GM21360 (cell line): ENCODE measurements around the gene HPRT1.
A peak's percentile ranks its signal among the peaks of the same experiment; 100 is the strongest.

Experiments used
- ATAC-seq: cut with Tn5 transposase; IDR thresholded peaks from one replicate; pipeline ENCODE4 v1.9.1; 2021; ENCODE audit warnings: mild to moderate bottlenecking, moderate library complexity; ENCODE audit not compliant: unreplicated experiment

The HPRT1 gene

DNA sequence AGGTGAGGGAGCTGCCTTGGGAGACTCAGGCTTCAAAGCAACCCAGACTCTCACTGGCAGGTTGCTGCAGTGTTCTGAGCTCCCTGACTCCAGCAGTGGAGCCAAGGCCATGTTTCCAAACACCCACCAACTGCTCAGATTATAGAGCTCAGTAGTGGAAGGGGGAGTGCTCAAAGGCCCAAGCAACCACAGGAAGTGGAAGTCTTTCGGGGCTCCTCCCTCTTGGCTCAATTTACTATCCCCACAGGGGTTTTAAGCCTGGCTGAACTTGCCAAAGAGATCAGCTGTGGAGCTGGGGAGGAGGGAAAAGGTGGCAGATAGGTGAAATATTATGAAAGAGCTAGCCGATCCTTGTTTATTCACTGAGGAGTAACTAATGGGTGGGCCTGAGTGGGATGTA lies 82.5 kb downstream of the HPRT1 start:
- ATAC-seq = peak; percentile 59

DNA sequence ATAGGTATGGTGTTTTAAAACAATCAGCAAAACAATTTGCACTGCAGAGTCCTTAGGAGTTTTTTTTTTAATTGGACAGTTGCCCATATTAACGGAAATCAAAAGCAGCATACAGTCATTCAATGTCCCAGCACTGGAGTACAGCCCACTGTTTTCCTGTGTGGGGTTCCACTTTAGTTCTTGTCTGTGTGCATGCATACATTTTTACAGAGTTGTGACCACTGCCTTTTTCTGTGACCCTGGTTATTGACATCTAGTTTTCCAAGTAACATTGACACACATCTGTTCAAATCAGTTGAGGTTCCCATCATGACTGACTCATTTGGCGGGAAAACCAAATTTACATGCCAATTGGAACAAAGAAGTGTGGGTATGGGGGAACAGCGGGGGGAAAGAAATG lies 83.3 kb downstream of the HPRT1 start:
- no peak for ATAC-seq

DNA sequence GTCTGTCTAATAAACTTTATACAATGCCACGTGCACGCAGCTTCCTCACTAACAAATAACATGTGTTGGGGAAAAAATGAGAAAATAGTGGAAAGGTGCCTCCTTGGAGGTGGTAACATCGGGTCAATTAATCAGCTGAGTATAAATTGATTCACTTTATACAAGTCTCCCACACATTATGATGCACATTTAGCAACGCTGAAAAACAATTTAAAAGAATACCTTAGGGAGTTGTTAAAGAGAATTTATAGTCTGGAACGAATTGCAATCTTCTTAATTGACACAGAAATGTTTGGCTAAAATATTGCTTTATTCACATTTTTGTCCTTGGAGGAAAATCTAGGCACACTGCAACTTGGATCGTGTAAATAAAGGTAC lies 84.2 kb downstream of the HPRT1 start:
- no peak for ATAC-seq

DNA sequence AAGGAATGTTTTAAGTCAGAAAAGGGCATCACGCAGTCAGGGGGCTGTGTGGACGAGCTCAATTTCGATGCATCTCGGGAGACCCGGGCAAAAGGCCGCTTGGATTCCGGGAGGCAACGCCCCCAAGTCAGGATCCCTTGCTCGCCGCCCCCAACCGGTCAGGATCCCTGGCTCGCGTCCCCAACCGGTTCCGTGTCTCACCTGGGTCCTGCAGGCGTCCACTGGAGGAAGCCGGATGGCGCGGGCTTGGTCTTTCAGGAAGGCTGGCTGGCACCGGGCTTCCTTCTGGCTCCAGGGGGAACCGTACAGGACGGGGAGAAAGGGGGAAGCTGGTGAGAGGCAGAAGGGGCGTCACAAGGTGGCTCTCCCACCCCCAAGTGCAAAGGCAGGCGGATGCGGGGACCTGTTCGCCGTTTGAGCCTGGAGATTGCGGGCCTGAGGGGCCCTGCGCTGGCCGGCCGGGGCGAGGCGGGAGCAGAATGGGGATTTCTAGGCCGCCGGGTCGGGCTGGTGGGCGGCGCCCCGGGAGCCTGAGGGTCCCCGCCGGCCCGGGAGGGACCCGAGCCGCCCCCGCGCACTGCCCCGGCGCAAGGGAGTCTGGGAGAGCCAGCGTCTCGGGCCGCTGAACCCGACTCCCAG lies 84.7 kb downstream of the HPRT1 start:
- ATAC-seq = no peak

DNA sequence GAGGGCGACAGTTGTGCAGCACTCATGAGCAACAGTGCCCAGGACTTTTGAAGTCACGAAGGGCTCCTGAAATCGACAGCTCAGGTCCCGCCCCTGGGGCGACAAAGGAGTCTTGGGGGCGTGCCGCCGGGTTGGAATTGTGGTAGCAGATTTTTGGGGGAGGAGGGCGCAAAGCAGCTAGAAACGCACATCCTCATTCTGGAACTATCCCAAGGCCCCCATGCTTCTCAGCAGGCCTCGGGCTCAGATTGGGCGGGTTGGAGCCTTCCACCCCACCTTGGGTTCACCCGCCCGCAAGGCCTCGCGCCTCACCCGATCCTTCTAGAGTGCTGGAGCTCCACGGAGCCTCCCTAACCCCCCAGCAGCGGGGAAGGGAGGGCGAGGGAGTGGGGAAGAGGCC lies 85.5 kb downstream of the HPRT1 start:
- no peak for ATAC-seq

DNA sequence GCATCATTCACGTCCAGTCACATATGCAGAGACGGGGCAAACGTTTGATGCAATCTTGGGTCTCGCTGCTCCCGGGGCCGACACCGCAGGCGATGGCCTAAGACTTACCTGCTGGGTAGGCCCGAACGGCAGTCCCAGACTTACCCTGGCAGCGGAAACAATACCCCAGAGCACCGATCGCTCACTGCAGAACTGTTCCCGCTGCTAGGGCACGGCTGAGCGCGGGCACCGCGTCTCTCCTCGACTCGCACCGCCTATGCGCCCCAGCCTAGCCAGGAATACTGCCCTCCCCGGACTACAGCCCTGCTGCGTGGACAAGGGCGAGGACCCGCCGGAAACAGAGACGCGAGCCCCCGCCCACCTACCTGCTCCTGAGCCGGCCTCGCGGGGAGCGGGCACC lies 86.2 kb downstream of the HPRT1 start:
- no peak for ATAC-seq

DNA sequence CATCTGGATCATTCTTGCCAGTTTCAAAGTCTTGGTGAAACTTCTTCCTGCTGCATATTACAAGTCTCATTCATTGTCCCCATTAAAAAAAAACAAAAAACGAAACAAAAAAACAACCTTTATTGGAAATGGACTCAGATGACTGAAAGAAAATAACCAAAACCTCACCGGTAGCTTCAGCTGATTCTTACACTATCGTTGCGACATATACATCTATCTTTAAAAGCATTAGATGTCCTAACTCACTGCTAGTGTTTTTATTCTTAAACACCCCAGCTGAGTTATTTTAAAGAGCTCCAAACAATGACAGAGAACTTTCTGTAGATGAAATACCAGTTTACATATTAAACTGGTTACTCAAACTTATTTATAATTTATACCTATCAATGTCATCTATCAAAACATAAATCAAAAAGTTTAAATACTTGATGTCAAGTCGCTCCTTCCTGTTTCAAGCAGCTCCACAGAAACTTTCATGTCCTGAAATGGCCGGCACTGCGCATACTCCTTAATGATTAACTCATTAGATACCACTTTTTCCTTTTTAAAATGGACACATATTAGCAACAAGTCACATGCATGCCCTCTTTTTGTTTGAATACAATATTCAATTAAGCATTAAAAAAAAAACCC lies 87.2 kb downstream of the HPRT1 start:
- ATAC-seq = no peak

DNA sequence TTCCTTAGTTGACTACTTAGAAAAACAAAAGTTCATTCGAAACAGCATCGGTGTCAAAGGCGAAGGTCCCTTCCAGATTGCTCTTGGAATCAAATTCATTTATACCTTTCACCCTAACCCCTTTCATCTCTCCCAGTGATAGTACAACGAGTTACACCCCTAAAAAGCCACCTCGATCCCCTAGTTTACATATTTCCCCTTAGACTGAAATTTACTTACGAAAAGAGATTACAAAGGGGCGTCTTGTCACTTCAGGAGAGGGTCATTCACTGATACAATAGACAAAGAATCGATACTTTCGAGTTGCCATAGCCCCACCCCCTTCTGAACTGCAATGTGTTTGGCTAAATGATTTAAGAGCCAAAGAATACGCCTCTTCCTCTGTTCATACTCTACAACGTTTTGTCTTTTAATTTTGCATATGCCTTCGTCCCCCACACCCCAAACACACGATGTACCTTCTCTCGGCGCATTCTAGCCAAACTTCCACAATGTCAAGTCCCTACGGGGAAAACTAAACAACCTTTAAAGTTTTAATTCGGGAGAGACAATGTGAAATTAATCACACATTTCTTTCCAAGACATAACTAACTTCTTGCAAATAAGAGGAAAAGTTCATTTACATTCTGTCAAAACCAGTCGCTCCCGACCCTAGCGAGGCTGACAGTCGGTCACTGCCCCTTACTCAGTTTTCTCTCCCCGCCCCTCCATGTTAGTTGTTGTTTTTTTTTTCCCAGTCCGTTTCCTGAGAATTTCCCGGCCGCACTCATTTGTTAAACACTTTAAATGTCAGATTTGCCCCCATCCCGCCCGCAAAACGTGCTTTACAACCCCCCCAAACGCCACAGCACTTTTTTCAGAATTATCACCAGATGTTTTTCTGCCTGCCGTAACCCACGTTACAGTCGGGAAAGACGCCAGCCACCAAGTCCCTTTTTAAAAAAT lies 88.6 kb downstream of the HPRT1 start:
- no peak for ATAC-seq
